ENCODE data around the gene MFGE8.
A peak's percentile ranks its signal among the peaks of the same experiment; 100 is the strongest.
"Not testable (repeated sequence)": the region's sequence is repeated elsewhere in the genome, so short reads cannot be mapped to it uniquely, and the experiment has no call there.

Gene MFGE8

GRCh38 chr15:88913017-88913849 lies at the start of gene MFGE8:
Gene MFGE8 (minus strand): TSS chr15:88913379. CDS start chr15:88913319, 60 bp downstream.
- peak; percentile 60 for DNase-seq (ENCODE audit: low read depth, low spot score)

GRCh38 chr15:88959445-88959844 lies 46.3 kb upstream of the MFGE8 start:
- DNase-seq (ENCODE audit: low read depth, low spot score): no peak

- DNase-seq (ENCODE audit: low read depth, low spot score): no peak
Observed at GRCh38 chr15:88956906-88957305, 43.7 kb upstream of the MFGE8 start.

DNA sequence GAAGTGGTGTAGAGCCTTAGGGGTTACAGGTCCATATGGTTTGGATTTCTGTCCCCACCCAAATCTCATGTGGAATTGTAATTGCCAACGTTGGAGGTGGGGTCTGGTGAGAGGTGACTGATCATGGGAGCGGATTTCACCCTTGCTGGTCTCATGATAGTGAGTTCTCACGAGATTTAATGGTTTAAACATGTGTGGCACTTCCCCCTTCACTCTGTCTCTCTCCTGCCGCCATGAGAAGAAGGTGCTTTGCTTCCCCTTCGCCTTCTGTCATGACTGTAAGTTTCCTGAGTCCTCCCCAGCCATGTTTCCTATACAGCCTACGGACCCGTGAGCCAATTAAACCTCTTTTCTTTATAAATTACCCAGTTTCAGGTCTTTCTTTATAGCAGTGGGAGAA lies 43.1 kb upstream of the MFGE8 start:
- DNase-seq (ENCODE audit: low read depth, low spot score): no peak

- no peak for DNase-seq (ENCODE audit: low read depth, low spot score)
Observed at GRCh38 chr15:88954431-88955277, 41.5 kb upstream of the MFGE8 start.

DNA sequence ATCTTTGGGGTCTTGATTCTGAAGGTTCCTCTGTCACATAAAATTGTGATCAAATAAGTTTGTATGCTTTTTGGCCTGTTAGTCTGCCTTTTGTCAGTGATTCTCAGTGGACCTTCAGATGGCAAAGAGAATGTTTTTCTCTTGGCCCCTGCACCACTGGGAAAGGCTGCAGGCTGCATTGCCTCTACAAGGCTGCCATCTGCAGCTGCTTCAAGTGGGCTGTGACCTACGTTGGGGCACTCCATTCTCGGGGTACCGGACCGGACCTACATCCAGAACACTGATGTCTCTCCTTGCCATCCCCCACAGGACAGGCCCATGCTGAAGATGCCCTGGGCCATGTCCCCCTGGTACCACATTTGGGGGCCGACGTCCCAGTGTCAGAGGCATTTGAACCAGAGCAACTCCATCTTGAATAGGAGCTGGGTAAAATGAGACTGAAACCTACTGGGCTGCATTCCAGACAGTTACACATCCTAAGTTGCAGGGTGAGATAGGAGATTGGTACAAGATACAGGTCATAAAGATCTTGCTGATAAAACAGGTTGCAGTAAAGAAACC lies 37.5 kb upstream of the MFGE8 start:
- no peak for DNase-seq (ENCODE audit: low read depth, low spot score)

- DNase-seq (ENCODE audit: low read depth, low spot score): no peak
Observed at GRCh38 chr15:88949734-88950400, 36.7 kb upstream of the MFGE8 start.

- DNase-seq (ENCODE audit: low read depth, low spot score): no peak
Observed at GRCh38 chr15:88940110-88940675, 27.0 kb upstream of the MFGE8 start.

DNA sequence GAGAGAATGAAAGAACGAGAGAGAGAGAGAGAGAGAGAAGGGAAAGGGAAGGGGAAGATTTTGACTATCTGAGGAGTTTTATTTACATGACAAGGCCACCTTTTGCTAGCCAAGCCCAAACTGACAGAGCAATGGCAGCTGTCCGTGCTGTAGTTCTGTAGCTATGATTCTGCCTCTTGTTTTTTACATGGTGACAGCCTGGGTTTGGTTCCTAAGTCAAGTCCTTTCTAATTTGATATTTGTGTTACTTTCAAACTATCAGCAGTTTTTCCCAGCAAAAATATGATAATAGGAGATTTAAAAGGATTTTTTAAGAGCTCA lies 26.3 kb upstream of the MFGE8 start:
- DNase-seq (ENCODE audit: low read depth, low spot score): no peak

DNA sequence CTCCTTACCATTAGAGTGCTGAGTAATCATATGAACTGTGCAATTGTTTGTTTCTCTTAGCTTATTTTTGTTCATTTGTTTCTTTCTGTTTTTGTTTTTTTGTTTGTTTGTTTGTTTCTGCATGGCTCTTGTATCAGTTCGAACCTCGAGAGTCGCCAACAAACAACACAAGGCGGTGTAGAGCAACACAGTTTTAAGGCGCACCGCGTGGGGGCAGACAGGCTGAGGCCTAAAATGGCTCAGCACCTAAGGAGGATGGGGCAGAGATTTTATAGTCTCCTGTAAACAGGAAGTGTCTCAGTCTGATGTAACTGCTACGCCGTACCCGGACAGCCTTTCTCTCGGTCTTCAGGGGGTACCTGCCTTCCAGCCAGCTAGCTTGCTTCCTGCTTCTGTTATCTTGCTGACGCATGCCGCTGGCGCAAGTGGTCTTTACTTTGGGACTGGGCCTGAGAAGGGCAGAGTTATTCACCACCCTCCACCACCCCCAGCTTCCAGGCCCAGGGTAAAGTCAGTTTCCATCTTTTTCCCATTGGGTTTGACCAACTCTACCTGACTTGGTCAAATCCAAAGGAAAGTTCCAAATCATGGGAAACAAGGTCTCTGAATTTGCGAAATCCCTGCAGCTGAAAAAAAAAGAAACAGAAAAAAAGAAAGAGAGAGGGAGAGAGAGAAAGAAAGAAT lies 25.8 kb upstream of the MFGE8 start:
- no peak for DNase-seq (ENCODE audit: low read depth, low spot score)

GRCh38 chr15:88934449-88934848 lies 21.3 kb upstream of the MFGE8 start:
- DNase-seq (ENCODE audit: low read depth, low spot score): not testable (repeated sequence)

GRCh38 chr15:88932875-88933330 lies 19.7 kb upstream of the MFGE8 start:
- no peak for DNase-seq (ENCODE audit: low read depth, low spot score)

DNA sequence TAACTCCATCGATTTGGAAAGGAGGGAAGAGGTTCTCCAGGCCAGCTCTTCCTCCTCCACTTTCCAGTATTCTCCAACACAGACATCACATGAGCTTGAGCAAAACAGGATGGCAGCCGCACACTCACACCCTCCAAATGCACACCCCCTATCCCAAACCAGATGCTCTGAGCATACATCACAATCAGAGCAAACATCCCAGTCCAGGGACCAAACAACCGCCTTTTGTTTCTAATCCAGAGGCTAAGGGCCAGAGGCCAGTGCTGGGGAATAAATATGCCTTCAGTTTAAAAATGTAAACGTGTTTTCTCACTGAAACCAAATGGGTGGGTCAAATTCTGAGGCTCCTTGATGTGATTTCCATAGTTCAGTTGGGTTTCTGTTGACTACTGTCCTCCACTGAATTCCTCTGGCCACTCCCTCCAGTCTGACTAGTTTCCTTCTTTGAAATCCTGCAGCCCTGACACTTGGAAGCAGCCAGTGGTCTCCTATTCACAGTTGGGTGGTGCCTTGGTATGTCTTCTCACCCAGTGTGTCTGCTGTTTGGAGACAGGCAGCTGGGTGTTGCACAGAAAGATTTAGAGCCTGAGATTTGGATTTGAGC lies 19.2 kb upstream of the MFGE8 start:
- no peak for DNase-seq (ENCODE audit: low read depth, low spot score)

GRCh38 chr15:88930579-88930978 lies 17.4 kb upstream of the MFGE8 start:
- DNase-seq (ENCODE audit: low read depth, low spot score): no peak

GRCh38 chr15:88929358-88930098 lies 16.3 kb upstream of the MFGE8 start:
- DNase-seq (ENCODE audit: low read depth, low spot score): not testable (repeated sequence)

- DNase-seq (ENCODE audit: low read depth, low spot score): not testable (repeated sequence)
Observed at GRCh38 chr15:88928192-88928591, 15.0 kb upstream of the MFGE8 start.

GRCh38 chr15:88925648-88926047 lies 12.5 kb upstream of the MFGE8 start:
- not testable (repeated sequence) for DNase-seq (ENCODE audit: low read depth, low spot score)

GRCh38 chr15:88920892-88921435 lies 7.8 kb upstream of the MFGE8 start:
- DNase-seq (ENCODE audit: low read depth, low spot score): not testable (repeated sequence)

DNA sequence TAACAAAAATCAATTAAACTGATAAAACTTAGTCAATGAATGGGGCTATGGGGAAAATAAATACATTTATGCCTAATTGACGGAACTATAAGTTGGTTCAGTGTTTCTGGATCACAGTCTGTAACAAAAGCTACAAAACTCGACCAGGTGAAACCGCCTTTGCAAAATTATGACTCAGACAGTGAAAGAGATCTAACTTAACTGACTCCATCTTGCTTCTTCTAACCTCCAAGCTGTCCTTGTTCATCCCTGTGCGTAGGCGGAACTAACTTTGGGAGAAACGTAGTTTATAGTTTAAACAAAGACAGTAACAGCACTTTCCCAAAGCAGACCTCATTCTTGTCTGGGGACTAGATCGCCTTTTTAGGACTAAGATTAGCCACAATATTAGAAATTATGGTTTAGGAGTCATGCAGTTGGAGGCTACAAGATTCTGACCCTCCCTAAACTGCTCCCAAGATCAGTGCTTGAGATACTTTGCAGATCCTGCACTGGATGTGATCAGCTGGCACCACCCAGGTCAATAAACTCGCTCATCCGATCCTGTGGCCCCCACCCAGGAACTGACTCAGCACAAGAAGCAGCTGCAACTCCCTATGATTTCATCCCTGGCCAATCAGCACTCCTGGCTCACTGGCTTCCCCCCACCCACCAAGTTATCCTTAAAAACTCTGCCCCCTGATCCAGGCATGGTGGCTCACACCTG lies 7.2 kb upstream of the MFGE8 start:
- DNase-seq (ENCODE audit: low read depth, low spot score): no peak
